ENCODE data around the gene GLRX3. TPM values are rescaled to one million over a fixed set of nuclear protein-coding genes. Genes with fewer than 3 reads are reported as not detected.

The GLRX3 gene
- total RNA-seq, 1 experiment from 2014 or later = 79.8 TPM

DNA sequence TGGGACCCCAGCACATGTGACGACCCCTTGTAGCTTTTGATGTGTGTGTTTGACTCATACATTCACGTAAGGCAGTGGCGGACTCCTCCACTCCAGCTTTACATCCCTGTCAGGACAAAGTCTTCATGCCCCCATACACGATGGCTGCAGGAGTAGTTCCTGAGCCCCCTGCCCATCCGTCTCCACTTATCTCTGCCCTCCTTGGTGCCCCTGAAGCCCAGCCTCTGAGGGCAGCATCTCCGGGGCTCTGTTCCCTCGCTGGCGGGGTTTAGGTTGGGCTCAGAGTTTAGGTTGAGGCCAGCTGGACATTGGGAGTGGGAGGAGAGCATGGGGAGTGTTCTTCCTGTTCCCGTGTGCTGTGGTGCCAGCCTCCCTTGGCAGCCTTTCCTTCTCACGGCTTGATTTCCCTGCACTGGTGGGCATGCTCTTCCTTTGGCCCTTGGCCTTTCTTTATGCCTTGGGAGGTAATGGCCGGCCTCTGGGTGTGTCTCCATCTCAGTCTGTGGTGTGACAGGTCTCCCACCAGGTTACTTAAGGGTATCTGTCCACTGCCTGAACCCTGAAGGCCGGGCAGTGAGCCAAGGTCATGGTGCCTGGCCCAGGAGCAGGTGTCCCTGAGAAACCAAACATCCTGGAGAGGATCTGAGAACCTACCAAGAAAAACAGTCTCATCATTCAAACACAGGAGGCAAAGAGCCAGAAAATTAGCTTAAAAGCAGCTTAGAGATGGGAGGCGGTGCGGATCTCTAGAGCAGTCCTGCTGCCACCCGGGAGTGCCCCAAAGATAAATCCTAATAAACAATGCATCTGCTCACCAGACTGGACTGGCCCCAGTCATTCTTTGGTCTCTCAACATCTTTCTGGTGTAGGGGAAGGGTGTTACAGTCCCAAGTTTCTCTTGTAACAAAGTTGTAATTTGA, 85.5 kb downstream of the GLRX3 start:
- TF ChIP-seq, protein P1, sequence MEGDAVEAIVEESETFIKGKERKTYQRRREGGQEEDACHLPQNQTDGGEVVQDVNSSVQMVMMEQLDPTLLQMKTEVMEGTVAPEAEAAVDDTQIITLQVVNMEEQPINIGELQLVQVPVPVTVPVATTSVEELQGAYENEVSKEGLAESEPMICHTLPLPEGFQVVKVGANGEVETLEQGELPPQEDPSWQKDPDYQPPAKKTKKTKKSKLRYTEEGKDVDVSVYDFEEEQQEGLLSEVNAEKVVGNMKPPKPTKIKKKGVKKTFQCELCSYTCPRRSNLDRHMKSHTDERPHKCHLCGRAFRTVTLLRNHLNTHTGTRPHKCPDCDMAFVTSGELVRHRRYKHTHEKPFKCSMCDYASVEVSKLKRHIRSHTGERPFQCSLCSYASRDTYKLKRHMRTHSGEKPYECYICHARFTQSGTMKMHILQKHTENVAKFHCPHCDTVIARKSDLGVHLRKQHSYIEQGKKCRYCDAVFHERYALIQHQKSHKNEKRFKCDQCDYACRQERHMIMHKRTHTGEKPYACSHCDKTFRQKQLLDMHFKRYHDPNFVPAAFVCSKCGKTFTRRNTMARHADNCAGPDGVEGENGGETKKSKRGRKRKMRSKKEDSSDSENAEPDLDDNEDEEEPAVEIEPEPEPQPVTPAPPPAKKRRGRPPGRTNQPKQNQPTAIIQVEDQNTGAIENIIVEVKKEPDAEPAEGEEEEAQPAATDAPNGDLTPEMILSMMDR (IDR thresholded peaks at IDR 0.05; ENCODE audit: unreplicated experiment) = no peak
- Mint-ChIP-seq H3K9me3 (ENCODE audit: low read depth, unreplicated experiment) (peaks cover 14% of the 10 kb centered on the region), H3K4me1 (ENCODE audit: low read depth, unreplicated experiment) (no peaks in the 10 kb centered on the region), H3K27me3 (ENCODE audit: unreplicated experiment) (no peaks in the 10 kb centered on the region), H3K27ac (ENCODE audit: unreplicated experiment) (no peak overlapping the region), H3K36me3 (ENCODE audit: insufficient read depth, unreplicated experiment) (no peaks in the 10 kb centered on the region), H3K4me3 (ENCODE audit: low read depth, unreplicated experiment) (no peak overlapping the region)
- CTCF ChIA-PET = no interaction called here
- intact Hi-C loops (cut with micrococcal nuclease; ENCODE audit: unreplicated experiment) = no loop called here
- BruUV-seq (replicated peaks) = no TSS peak
- no peak for DNase-seq

DNA sequence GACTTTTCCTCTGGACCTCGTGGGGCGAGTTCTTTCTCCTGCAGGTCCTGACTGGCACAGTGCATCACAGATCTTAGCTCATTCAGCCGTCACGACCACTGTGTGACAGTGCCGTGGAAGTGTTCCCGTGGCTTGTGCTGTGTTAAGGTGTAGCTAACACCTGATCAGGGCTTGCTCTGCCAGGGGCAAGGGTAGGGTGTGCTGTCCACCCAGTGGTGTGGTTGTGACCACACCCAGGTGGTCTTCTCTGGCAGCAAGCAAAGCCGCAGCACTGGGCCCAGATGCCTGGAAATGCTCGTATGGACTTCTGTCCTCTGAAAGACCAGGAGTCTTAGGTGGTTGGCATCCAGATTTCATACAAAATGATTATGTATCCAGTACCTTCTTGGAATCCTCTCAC, 86.2 kb downstream of the GLRX3 start:
- intact Hi-C loops (cut with micrococcal nuclease; ENCODE audit: unreplicated experiment) = no loop called here

DNA sequence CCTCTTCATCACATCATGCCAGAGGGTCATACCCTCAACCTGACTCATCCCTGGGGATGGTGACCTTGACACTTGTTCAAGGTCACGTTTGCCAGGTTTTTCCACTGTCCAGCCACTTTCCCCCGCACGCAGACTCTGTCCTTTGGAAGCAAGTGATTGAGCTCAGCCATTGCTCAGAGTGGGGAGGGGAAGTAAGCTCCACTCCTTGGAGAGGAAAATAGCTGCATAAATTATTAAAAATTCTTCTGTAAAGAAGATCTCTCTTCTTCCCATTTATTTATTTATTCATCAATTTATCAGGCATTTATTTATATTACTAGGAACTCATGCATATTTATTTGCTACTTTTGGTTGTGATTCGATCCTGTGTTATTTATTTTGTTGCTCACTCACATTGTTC, 88.0 kb downstream of the GLRX3 start:
- H3K4me3 Mint-ChIP-seq (ENCODE audit: low read depth, unreplicated experiment) = no peak overlapping the region
- TF ChIP-seq, protein P1 (IDR thresholded peaks at IDR 0.05; ENCODE audit: unreplicated experiment) = no peak
- CTCF ChIA-PET = no interaction called here
- no TSS peak for BruUV-seq (replicated peaks)
- H3K27ac Mint-ChIP-seq (ENCODE audit: unreplicated experiment) = no peak overlapping the region
- intact Hi-C loops (cut with micrococcal nuclease; ENCODE audit: unreplicated experiment) = no loop called here
- H3K36me3 Mint-ChIP-seq (ENCODE audit: insufficient read depth, unreplicated experiment) = peaks cover 4% of the 10 kb centered on the region
- peaks cover 12% of the 10 kb centered on the region for H3K9me3 Mint-ChIP-seq (ENCODE audit: low read depth, unreplicated experiment)
- H3K4me1 Mint-ChIP-seq (ENCODE audit: low read depth, unreplicated experiment) = no peaks in the 10 kb centered on the region
- no peak for DNase-seq
- no peaks in the 10 kb centered on the region for H3K27me3 Mint-ChIP-seq (ENCODE audit: unreplicated experiment)

More for the DNA sequence above, 86.2 kb downstream of the GLRX3 start:
- no peak for DNase-seq
- CTCF ChIA-PET = no interaction called here
- H3K27ac Mint-ChIP-seq (ENCODE audit: unreplicated experiment) = no peak overlapping the region
- TF ChIP-seq, protein P1 (IDR thresholded peaks at IDR 0.05; ENCODE audit: unreplicated experiment) = no peak
- H3K27me3 Mint-ChIP-seq (ENCODE audit: unreplicated experiment) = no peaks in the 10 kb centered on the region
- no peaks in the 10 kb centered on the region for H3K36me3 Mint-ChIP-seq (ENCODE audit: insufficient read depth, unreplicated experiment)
- H3K4me1 Mint-ChIP-seq (ENCODE audit: low read depth, unreplicated experiment) = no peaks in the 10 kb centered on the region
- no peak overlapping the region for H3K4me3 Mint-ChIP-seq (ENCODE audit: low read depth, unreplicated experiment)
- H3K9me3 Mint-ChIP-seq (ENCODE audit: low read depth, unreplicated experiment) = peaks cover 11% of the 10 kb centered on the region
- BruUV-seq (replicated peaks) = no TSS peak

GRCh38 chr10:130226012-130226411, 89.8 kb downstream of the GLRX3 start:
- no TSS peak for BruUV-seq (replicated peaks)
- H3K9me3 Mint-ChIP-seq (ENCODE audit: low read depth, unreplicated experiment) = peaks cover 14% of the 10 kb centered on the region

More at GRCh38 chr10:130226012-130226411, 89.8 kb downstream of the GLRX3 start:
- Mint-ChIP-seq H3K27me3 (ENCODE audit: unreplicated experiment) (no peaks in the 10 kb centered on the region), H3K36me3 (ENCODE audit: insufficient read depth, unreplicated experiment) (peaks cover 5% of the 10 kb centered on the region), H3K4me1 (ENCODE audit: low read depth, unreplicated experiment) (no peaks in the 10 kb centered on the region), H3K27ac (ENCODE audit: unreplicated experiment) (no peak overlapping the region), H3K4me3 (ENCODE audit: low read depth, unreplicated experiment) (no peak overlapping the region)
- TF ChIP-seq, protein P1 (IDR thresholded peaks at IDR 0.05; ENCODE audit: unreplicated experiment) = no peak
- DNase-seq = no peak
- intact Hi-C loops (cut with micrococcal nuclease; ENCODE audit: unreplicated experiment) = no loop called here
- CTCF ChIA-PET = no interaction called here

Measured in Calu3 (cell line).